ENCODE measurements around the gene ADCY7.

- TF ChIP-seq CTCF (IDR thresholded peaks at IDR 0.05) (no peak), POLR2A (IDR thresholded peaks at IDR 0.05) (no peak)
These were observed 38.4 kb downstream of the ADCY7 start for GRCh38 chr16:50304467-50305440.
